ENCODE measurements around the gene TAS1R3. TPM values are rescaled to one million over a fixed set of nuclear protein-coding genes. Genes with fewer than 3 reads are reported as not detected.
A peak's percentile ranks its signal among the peaks of the same experiment; 100 is the strongest.

TAS1R3 gene
- total RNA-seq, 1 experiment from 2014 or later, result 0.28 TPM

DNA sequence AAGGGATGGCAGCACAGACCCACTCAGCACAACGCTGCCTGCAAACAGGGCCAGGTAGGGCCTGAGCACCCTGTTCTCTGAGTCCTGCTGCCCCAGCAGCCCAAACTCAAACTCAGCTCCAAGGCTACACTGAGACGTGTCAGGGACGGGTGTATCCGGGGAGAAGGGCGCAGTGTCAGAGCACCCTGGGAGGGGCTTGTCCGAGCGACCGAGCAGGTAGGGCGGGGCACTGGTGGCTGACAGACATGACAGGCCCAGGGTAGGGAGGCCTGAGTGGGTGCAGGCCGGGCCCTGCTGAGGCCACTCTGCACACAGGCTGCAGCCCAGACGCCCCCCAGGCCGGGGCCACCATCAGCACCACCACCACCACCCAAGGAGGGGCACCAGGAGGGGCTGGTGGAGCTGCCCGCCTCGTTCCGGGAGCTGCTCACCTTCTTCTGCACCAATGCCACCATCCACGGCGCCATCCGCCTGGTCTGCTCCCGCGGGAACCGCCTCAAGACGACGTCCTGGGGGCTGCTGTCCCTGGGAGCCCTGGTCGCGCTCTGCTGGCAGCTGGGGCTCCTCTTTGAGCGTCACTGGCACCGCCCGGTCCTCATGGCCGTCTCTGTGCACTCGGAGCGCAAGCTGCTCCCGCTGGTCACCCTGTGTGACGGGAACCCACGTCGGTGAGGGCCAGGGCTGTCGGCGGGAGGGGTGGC lies 45.3 kb upstream of the TAS1R3 start:
- Histone ChIP-seq H4K91ac (ENCODE audit: insufficient read length, low read depth, low read length) (no peak overlapping the region), H3K56ac (ENCODE audit: insufficient read length, low read depth, low read length) (no peak overlapping the region), H3K79me1 (ENCODE audit: insufficient read depth, low read depth, low read length, poor library complexity, severe bottlenecking) (no peaks in the 10 kb centered on the region), H3K27ac (ENCODE audit: insufficient read length, low read depth, low read length) (no peak overlapping the region), H2BK15ac (ENCODE audit: low read depth, low read length) (no peak overlapping the region), H2AK5ac (ENCODE audit: insufficient read length, low read length) (no peak overlapping the region), H3T11ph (ENCODE audit: low read length) (no peak overlapping the region), H3K14ac (ENCODE audit: insufficient read depth, low read length) (no peak overlapping the region), H2AFZ (ENCODE audit: low read length) (no peak overlapping the region), H3K79me2 (ENCODE audit: insufficient read depth, low read length) (no peaks in the 10 kb centered on the region), H3K4me1 (ENCODE audit: insufficient read depth, low read length) (no peaks in the 10 kb centered on the region), H4K20me1 (ENCODE audit: control insufficient read depth, insufficient read depth, insufficient read length) (no peaks in the 10 kb centered on the region), H2BK12ac (ENCODE audit: insufficient read length, low read depth, low read length) (no peak overlapping the region), H3K4ac (ENCODE audit: low read depth, low read length) (no peak overlapping the region), H4K5ac (ENCODE audit: insufficient read length, low read depth, low read length) (no peak overlapping the region), H3K4me2 (ENCODE audit: insufficient read depth, insufficient read length, low read length) (no peak overlapping the region), H4K8ac (replicated peaks; ENCODE audit: insufficient read length, low read depth, low read length) (no peak overlapping the region), H2BK5ac (ENCODE audit: insufficient read length, low read length) (no peak overlapping the region), H3K23me2 (ENCODE audit: insufficient read length, low read depth, low read length, poor library complexity, severe bottlenecking) (no peaks in the 10 kb centered on the region), H3K9me3 (ENCODE audit: control insufficient read depth, low read depth, low read length) (no peaks in the 10 kb centered on the region), H2BK120ac (ENCODE audit: low read depth, low read length, poor library complexity, severe bottlenecking) (no peak overlapping the region), H3K23ac (ENCODE audit: insufficient read length, low read depth, low read length) (no peak overlapping the region), H2BK20ac (ENCODE audit: low read depth, low read length, poor library complexity, severe bottlenecking) (no peak overlapping the region), H3K18ac (ENCODE audit: insufficient read length, low read depth, low read length) (no peak overlapping the region), H3K9ac (ENCODE audit: extremely low read depth, insufficient read length, low read length) (no peak overlapping the region), H3K27me3 (ENCODE audit: insufficient read depth, low read length) (no peaks in the 10 kb centered on the region)
- H3K27me3 Mint-ChIP-seq (ENCODE audit: low read depth), result peaks cover 4% of the 10 kb centered on the region
- no peak overlapping the region for H3K4me3 Mint-ChIP-seq
- H3K36me3 Mint-ChIP-seq (ENCODE audit: insufficient read depth in 1 of 3, low read depth in 3 of 3), result no peaks in the 10 kb centered on the region
- TF ChIP-seq, protein P1, sequence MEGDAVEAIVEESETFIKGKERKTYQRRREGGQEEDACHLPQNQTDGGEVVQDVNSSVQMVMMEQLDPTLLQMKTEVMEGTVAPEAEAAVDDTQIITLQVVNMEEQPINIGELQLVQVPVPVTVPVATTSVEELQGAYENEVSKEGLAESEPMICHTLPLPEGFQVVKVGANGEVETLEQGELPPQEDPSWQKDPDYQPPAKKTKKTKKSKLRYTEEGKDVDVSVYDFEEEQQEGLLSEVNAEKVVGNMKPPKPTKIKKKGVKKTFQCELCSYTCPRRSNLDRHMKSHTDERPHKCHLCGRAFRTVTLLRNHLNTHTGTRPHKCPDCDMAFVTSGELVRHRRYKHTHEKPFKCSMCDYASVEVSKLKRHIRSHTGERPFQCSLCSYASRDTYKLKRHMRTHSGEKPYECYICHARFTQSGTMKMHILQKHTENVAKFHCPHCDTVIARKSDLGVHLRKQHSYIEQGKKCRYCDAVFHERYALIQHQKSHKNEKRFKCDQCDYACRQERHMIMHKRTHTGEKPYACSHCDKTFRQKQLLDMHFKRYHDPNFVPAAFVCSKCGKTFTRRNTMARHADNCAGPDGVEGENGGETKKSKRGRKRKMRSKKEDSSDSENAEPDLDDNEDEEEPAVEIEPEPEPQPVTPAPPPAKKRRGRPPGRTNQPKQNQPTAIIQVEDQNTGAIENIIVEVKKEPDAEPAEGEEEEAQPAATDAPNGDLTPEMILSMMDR (conservative IDR thresholded peaks at IDR 0.05), result no peak
- peak; percentile 33 for DNase-seq
- H3K27ac Mint-ChIP-seq, result no peak overlapping the region
- H3K9me3 Mint-ChIP-seq, result peaks cover 2 to 10% of the 10 kb centered on the region in 2 experiments; a peak in 3 of 5 replicates
- no CpG with 5 or more reads among the region's 37 CpGs for WGBS (ENCODE audit: extremely low coverage, insufficient read length, low lambda C conversion rate)
- H3K4me1 Mint-ChIP-seq, result peaks cover 0 to 7% of the 10 kb centered on the region in 2 experiments; a peak in 1 of 4 replicates
